OCI-LY7 (cell line): ENCODE measurements around the gene NIP7.

ENCODE experiments used
- CTCF ChIP-seq: fragments of 200-600 bp; sonication (generic); conservative IDR thresholded peaks from 2 replicates; pipeline ENCODE4 v1.5.1; 2014; ENCODE audit warnings: mild to moderate bottlenecking, antibody characterized with exemption, low read length, moderate library complexity, mixed read lengths
- EZH2phosphoT487 ChIP-seq: fragments of 200-600 bp; sonication (generic); IDR thresholded peaks from 2 replicates; pipeline ENCODE4 v1.6.1; 2018; ENCODE audit warnings: low read depth, borderline replicate concordance, mild to moderate bottlenecking, mixed run types, antibody characterized with exemption, low read length, moderate library complexity, mixed read lengths

- TF ChIP-seq CTCF (no peak), EZH2phosphoT487 (no peak)
Observed at GRCh38 chr16:69346683-69347082, 7.1 kb downstream of the NIP7 start.
